HEK293 (cell line): ENCODE results near the gene THAP7.

Experiments
- CTCF ChIA-PET: fragments of 350-600 bp; formaldehyde crosslinking; extraction: SDS; loops from one replicate; lab custom pipeline; 2021; ENCODE audit warnings: antibody characterized with exemption; lab: Yijun Ruan, JAX
- POLR2A ChIA-PET: fragments of 300-600 bp; formaldehyde crosslinking; extraction: SDS; loops from one replicate; lab custom pipeline; 2020; ENCODE audit warnings: antibody characterized with exemption, inconsistent platforms; lab: Yijun Ruan, JAX
- H3K27ac ChIP-seq: fragments of 200-500 bp; sonication (Bioruptor generic); 2 replicates; pipeline ENCODE4 v1.5.1; 2014; ENCODE audit warnings: low read depth, low read length, control low read depth, inconsistent platforms; ENCODE audit errors: extremely low read depth
- H3K36me3 ChIP-seq, 2 experiments: fragments of 200-500 bp in 1 of 2; sonication (Bioruptor generic) in 1 of 2; 1 replicate in 1 of 2; 2 replicates in 1 of 2; pipeline ENCODE4 v1.5.1; 2014 to 2017; ENCODE audit warnings: inconsistent platforms in 2 of 2, low read length in 2 of 2; ENCODE audit not compliant: control insufficient read depth in 2 of 2, insufficient read depth in 1 of 2
- H3K4me1 ChIP-seq: fragments of 200-500 bp; sonication (Bioruptor generic); 2 replicates; pipeline ENCODE4 v1.5.1; 2014; ENCODE audit warnings: mild to moderate bottlenecking, low read length, inconsistent platforms; ENCODE audit not compliant: control insufficient read depth, insufficient read depth
- H3K4me3 ChIP-seq: 2 replicates; pipeline ENCODE4 v1.5.1; 2011; ENCODE audit warnings: low read depth, mild to moderate bottlenecking, control low read depth, low read length, moderate library complexity
- H3K9me3 ChIP-seq: fragments of 200-500 bp; sonication (Bioruptor generic); 2 replicates; pipeline ENCODE4 v1.5.1; 2014; ENCODE audit warnings: low read depth, low read length, inconsistent platforms; ENCODE audit not compliant: control insufficient read depth, insufficient read depth
- GLIS1 ChIP-seq: fragments of 450-650 bp; formaldehyde crosslinking; IDR thresholded peaks from 2 replicates; pipeline ENCODE4 v1.5.1; 2016; ENCODE audit warnings: missing biosample characterization, missing genetic modification characterization
- INSM2 ChIP-seq: fragments of 450-650 bp; formaldehyde crosslinking; IDR thresholded peaks from 2 replicates; pipeline ENCODE4 v1.5.1; 2016; ENCODE audit warnings: missing biosample characterization, missing genetic modification characterization
- KLF9 ChIP-seq: fragments of 450-650 bp; formaldehyde crosslinking; IDR thresholded peaks from 2 replicates; pipeline ENCODE4 v1.5.1; 2016; ENCODE audit warnings: missing biosample characterization, missing genetic modification characterization, low read depth
- PRDM2 ChIP-seq: fragments of 450-650 bp; formaldehyde crosslinking; IDR thresholded peaks from 2 replicates; pipeline ENCODE4 v1.5.1; 2016; ENCODE audit warnings: missing biosample characterization, missing genetic modification characterization, borderline replicate concordance
- RBAK ChIP-seq: fragments of 450-650 bp; formaldehyde crosslinking; IDR thresholded peaks from 2 replicates; pipeline ENCODE4 v1.5.1; 2016; ENCODE audit warnings: missing biosample characterization, missing genetic modification characterization
- REPIN1 ChIP-seq: fragments of 450-650 bp; formaldehyde crosslinking; IDR thresholded peaks from 2 replicates; pipeline ENCODE4 v1.5.1; 2017; ENCODE audit warnings: missing biosample characterization, missing genetic modification characterization, low read depth
- SCRT1 ChIP-seq: fragments of 450-650 bp; formaldehyde crosslinking; IDR thresholded peaks from 2 replicates; pipeline ENCODE4 v1.5.1; 2016; ENCODE audit warnings: missing biosample characterization, missing genetic modification characterization, borderline replicate concordance
- TSHZ1 ChIP-seq: fragments of 450-650 bp; formaldehyde crosslinking; IDR thresholded peaks from 2 replicates; pipeline ENCODE4 v1.5.1; 2016; ENCODE audit warnings: missing biosample characterization, missing genetic modification characterization, borderline replicate concordance
- ZBTB7A ChIP-seq: fragments of 450-650 bp; formaldehyde crosslinking; IDR thresholded peaks from 2 replicates; pipeline ENCODE4 v1.5.1; 2016; ENCODE audit warnings: low read depth, missing biosample characterization, missing genetic modification characterization
- ZNF292 ChIP-seq: fragments of 450-650 bp; formaldehyde crosslinking; IDR thresholded peaks from 2 replicates; pipeline ENCODE4 v1.5.1; 2016; ENCODE audit warnings: low read depth, missing biosample characterization, missing genetic modification characterization, borderline replicate concordance
- ZNF302 ChIP-seq: fragments of 450-650 bp; formaldehyde crosslinking; IDR thresholded peaks from 2 replicates; pipeline ENCODE4 v1.5.1; 2016; ENCODE audit warnings: missing biosample characterization, missing genetic modification characterization, low read depth
- ZNF549 ChIP-seq: fragments of 450-650 bp; IDR thresholded peaks from 2 replicates; pipeline ENCODE4 v1.5.1; 2018; ENCODE audit warnings: missing biosample characterization, missing genetic modification characterization, mild to moderate bottlenecking, inconsistent platforms, moderate library complexity
- ZNF610 ChIP-seq: fragments of 450-650 bp; formaldehyde crosslinking; IDR thresholded peaks from 2 replicates; pipeline ENCODE4 v1.5.1; 2016; ENCODE audit warnings: missing biosample characterization, missing genetic modification characterization, borderline replicate concordance
- ZNF621 ChIP-seq: fragments of 450-650 bp; formaldehyde crosslinking; IDR thresholded peaks from 2 replicates; pipeline ENCODE4 v1.5.1; 2017; ENCODE audit warnings: missing biosample characterization, missing genetic modification characterization
- ZNF629 ChIP-seq: fragments of 450-650 bp; formaldehyde crosslinking; IDR thresholded peaks from 2 replicates; pipeline ENCODE4 v1.5.1; 2017; ENCODE audit warnings: missing biosample characterization, missing genetic modification characterization

The THAP7 gene

GRCh38 chr22:20991252-20992055, 10.5 kb downstream of the THAP7 start (continued):
- no peak for TF ChIP-seq PRDM2 (tag by site-specific recombination)
- no peak for TF ChIP-seq ZNF549 (tag by site-specific recombination)
- no peak for TF ChIP-seq ZNF302
- no peak for TF ChIP-seq KLF9 (tag by site-specific recombination)

GRCh38 chr22:20990184-20991180, 11.4 kb downstream of the THAP7 start:
- TF ChIP-seq ZNF610 (no peak), ZBTB7A (no peak), REPIN1 (tag by site-specific recombination) (no peak)
- H3K9me3 ChIP-seq = no peaks in the 10 kb centered on the region
- H3K27ac ChIP-seq = no peak overlapping the region
- ChIA-PET POLR2A (interaction anchor here (1.4 to 2.4 kb wide), 3 partner anchors 8 to 12 kb away, joined by 6 to 22 read pairs (median 20); partner anchors contain the start of genes LZTR1 and THAP7), CTCF (interaction anchor here (0.5 to 1.4 kb wide), 3 partner anchors 8 to 572 kb away, joined by 4 to 7 read pairs (median 7); partner anchors contain the start of gene LZTR1)
- H3K4me1 ChIP-seq = no peaks in the 10 kb centered on the region
- H3K36me3 ChIP-seq = peaks cover 4 to 96% of the 10 kb centered on the region in 2 experiments; a peak in 2 of 3 replicates
- no peak overlapping the region for H3K4me3 ChIP-seq

- ChIA-PET POLR2A (interaction anchor here (2.1 to 2.4 kb wide), 2 partner anchors 8 to 10 kb away, joined by 20 to 22 read pairs; partner anchors contain the start of gene LZTR1), CTCF (interaction anchor here (1.4 kb wide), 1 partner anchor 104 kb away, joined by 4 read pairs; no protein-coding TSS in a partner anchor)
- H3K4me1 ChIP-seq = no peaks in the 10 kb centered on the region
- peaks cover 4 to 93% of the 10 kb centered on the region in 2 experiments; a peak in 2 of 3 replicates for H3K36me3 ChIP-seq
- H3K9me3 ChIP-seq = no peaks in the 10 kb centered on the region
- no peak overlapping the region for H3K4me3 ChIP-seq
- H3K27ac ChIP-seq = no peak overlapping the region
- no peak for TF ChIP-seq GLIS1 (tag by site-specific recombination)
- no peak for TF ChIP-seq ZNF292 (tag by site-specific recombination)
- no peak for TF ChIP-seq TSHZ1 (tag by site-specific recombination)
- no peak for TF ChIP-seq ZNF621 (tag by site-specific recombination)
- TF ChIP-seq SCRT1 (tag by site-specific recombination) = no peak
- TF ChIP-seq ZNF629 (tag by site-specific recombination) = no peak
- no peak for TF ChIP-seq RBAK (tag by site-specific recombination)
- TF ChIP-seq INSM2 (tag by site-specific recombination) = no peak
These were observed 12.4 kb downstream of the THAP7 start for GRCh38 chr22:20989323-20990138.
